ENCODE data around the gene RGS13. TPM values are rescaled to one million over a fixed set of nuclear protein-coding genes. Genes with fewer than 3 reads are reported as not detected.
A peak's percentile ranks its signal among the peaks of the same experiment; 100 is the strongest.

RGS13 gene
- total RNA-seq, 2 donors from 2014 or later: 0.56 to 1.1 TPM

- Histone ChIP-seq H3K27me3 (replicated peaks; ENCODE audit: insufficient read depth) (no peaks in the 10 kb centered on the region), H3K4me1 (ENCODE audit: control insufficient read depth in 1 of 2, low read depth in 2 of 2) (peaks cover 0 to 4% of the 10 kb centered on the region in 2 donors), H3K4me3 (no peak overlapping the region), H3K36me3 (no peaks in the 10 kb centered on the region), H3K27ac (no peak overlapping the region), H3K9me3 (no peaks in the 10 kb centered on the region)
- TF ChIP-seq CTCF (IDR thresholded peaks at IDR 0.05): no peak
- no peak for DNase-seq (ENCODE audit: low spot score)
- no peak for ATAC-seq (ENCODE audit: insufficient number of reproducible peaks, low FRiP score, low read depth)
Observed at GRCh38 chr1:192601567-192601966, 34.4 kb upstream of the RGS13 start.

GRCh38 chr1:192602757-192603156, 33.2 kb upstream of the RGS13 start:
- no peak overlapping the region for H3K27ac ChIP-seq
- no peaks in the 10 kb centered on the region for H3K27me3 ChIP-seq (replicated peaks; ENCODE audit: insufficient read depth)
- no peaks in the 10 kb centered on the region for H3K36me3 ChIP-seq
- H3K9me3 ChIP-seq: no peaks in the 10 kb centered on the region
- H3K4me3 ChIP-seq: no peak overlapping the region
- ATAC-seq (ENCODE audit: insufficient number of reproducible peaks, low FRiP score, low read depth): no peak
- no peak for DNase-seq (ENCODE audit: low spot score)
- TF ChIP-seq CTCF (IDR thresholded peaks at IDR 0.05): no peak
- H3K4me1 ChIP-seq (ENCODE audit: control insufficient read depth in 1 of 2, low read depth in 2 of 2): peaks cover 0 to 4% of the 10 kb centered on the region in 2 donors

GRCh38 chr1:192603218-192603787, 32.6 kb upstream of the RGS13 start:
- H3K36me3 ChIP-seq: no peaks in the 10 kb centered on the region
- peaks cover 0 to 4% of the 10 kb centered on the region in 2 donors for H3K4me1 ChIP-seq (ENCODE audit: control insufficient read depth in 1 of 2, low read depth in 2 of 2)
- TF ChIP-seq CTCF (IDR thresholded peaks at IDR 0.05): no peak
- no peak overlapping the region for H3K4me3 ChIP-seq
- H3K27ac ChIP-seq: no peak overlapping the region
- ATAC-seq (ENCODE audit: insufficient number of reproducible peaks, low FRiP score, low read depth) (no peak), DNase-seq (ENCODE audit: low spot score) (no peak)
- H3K9me3 ChIP-seq: no peaks in the 10 kb centered on the region
- no peaks in the 10 kb centered on the region for H3K27me3 ChIP-seq (replicated peaks; ENCODE audit: insufficient read depth)

GRCh38 chr1:192604979-192605620, 30.8 kb upstream of the RGS13 start:
- Histone ChIP-seq H3K27ac (peak overlapping the region in 1 of 2 donors; percentile 37), H3K36me3 (no peaks in the 10 kb centered on the region), H3K4me1 (ENCODE audit: control insufficient read depth in 1 of 2, low read depth in 2 of 2) (peaks cover 0 to 4% of the 10 kb centered on the region in 2 donors), H3K4me3 (no peak overlapping the region), H3K9me3 (no peaks in the 10 kb centered on the region), H3K27me3 (replicated peaks; ENCODE audit: insufficient read depth) (no peaks in the 10 kb centered on the region)
- ATAC-seq (ENCODE audit: insufficient number of reproducible peaks, low FRiP score, low read depth) (no peak), DNase-seq (ENCODE audit: low spot score) (no peak)
- TF ChIP-seq CTCF (IDR thresholded peaks at IDR 0.05): no peak

GRCh38 chr1:192608671-192609070, 27.3 kb upstream of the RGS13 start:
- Histone ChIP-seq H3K4me1 (ENCODE audit: control insufficient read depth in 1 of 2, low read depth in 2 of 2) (peaks cover 0 to 4% of the 10 kb centered on the region in 2 donors), H3K4me3 (no peak overlapping the region), H3K9me3 (no peaks in the 10 kb centered on the region), H3K27ac (no peak overlapping the region), H3K27me3 (replicated peaks; ENCODE audit: insufficient read depth) (no peaks in the 10 kb centered on the region), H3K36me3 (no peaks in the 10 kb centered on the region)
- TF ChIP-seq CTCF (IDR thresholded peaks at IDR 0.05): no peak
- DNase-seq (ENCODE audit: low spot score) (no peak), ATAC-seq (ENCODE audit: insufficient number of reproducible peaks, low FRiP score, low read depth) (no peak)
